IMR-90 (cell line): ENCODE measurements around the gene CNDP2. TPM values are rescaled to one million over a fixed set of nuclear protein-coding genes. Genes with fewer than 3 reads are reported as not detected.

ENCODE experiments used
- ATAC-seq: fragments of 200-7000 bp; cut with Tn5 transposase; 2 replicates; pipeline ENCODE4 v1.9.1; 2020; ENCODE audit warnings: low read depth, mild to moderate bottlenecking, moderate library complexity
- BruUV-seq: library from RNA; stranded (reverse); fragments of 400-500 nt; replicated peaks from 2 replicates; lab custom pipeline; 2021; lab: Mats Ljungman, UMichigan
- CTCF ChIA-PET: fragments of 300-600 bp; formaldehyde crosslinking; extraction: SDS; loops from one replicate; lab custom pipeline; 2021; ENCODE audit warnings: antibody characterized with exemption; lab: Yijun Ruan, JAX
- POLR2A ChIA-PET: fragments of 300-600 bp; sonication (Branson Sonifier 250); formaldehyde crosslinking; loops from one replicate; lab custom pipeline; 2022; ENCODE audit warnings: antibody characterized with exemption; ENCODE audit not compliant: unreplicated experiment; lab: Charles Lee
- DNase-seq: peaks from one replicate; pipeline ENCODE4 v3.0.0; 2013
- H2AFZ ChIP-seq: replicated peaks from 2 replicates; pipeline ENCODE3; 2013; ENCODE audit warnings: low read length, mild to moderate bottlenecking; ENCODE audit not compliant: poor library complexity
- H2AK5ac ChIP-seq: 2 replicates; pipeline ENCODE4 v1.6.1; 2013; ENCODE audit warnings: low read depth, low read length, inconsistent platforms
- H2AK9ac ChIP-seq: replicated peaks from 2 replicates; pipeline ENCODE3; 2013; ENCODE audit warnings: mild to moderate bottlenecking, low read depth, low read length, moderate library complexity; ENCODE audit not compliant: poor library complexity
- H2BK120ac ChIP-seq: 2 replicates; pipeline ENCODE4 v1.6.1; 2013; ENCODE audit warnings: low read depth, low read length, inconsistent platforms
- H2BK15ac ChIP-seq: 3 replicates; pipeline ENCODE4 v1.6.1; 2013; ENCODE audit warnings: low read depth, low read length, inconsistent platforms
- H2BK20ac ChIP-seq: 2 replicates; pipeline ENCODE4 v1.6.1; 2013; ENCODE audit warnings: low read depth, mild to moderate bottlenecking, inconsistent platforms, low read length, moderate library complexity
- H2BK5ac ChIP-seq: 2 replicates; pipeline ENCODE4 v1.6.1; 2013; ENCODE audit warnings: mild to moderate bottlenecking, low read depth, low read length, inconsistent platforms; ENCODE audit not compliant: poor library complexity, severe bottlenecking
- H3K14ac ChIP-seq: replicated peaks from 2 replicates; pipeline ENCODE4 v1.6.1; 2013; ENCODE audit warnings: low read depth, low read length, inconsistent platforms
- H3K18ac ChIP-seq: 2 replicates; pipeline ENCODE4 v1.6.1; 2013; ENCODE audit warnings: low read depth, low read length, control low read depth
- H3K23ac ChIP-seq: 2 replicates; pipeline ENCODE4 v1.6.1; 2013; ENCODE audit warnings: low read depth, low read length, inconsistent platforms
- H3K27ac ChIP-seq: 2 replicates; pipeline ENCODE4 v1.5.1; 2013; ENCODE audit warnings: mild to moderate bottlenecking, control low read depth, low read length; ENCODE audit not compliant: insufficient read depth
- H3K27me3 ChIP-seq: 2 replicates; pipeline ENCODE4 v1.6.1; 2013; ENCODE audit warnings: low read length; ENCODE audit not compliant: control insufficient read depth, insufficient read depth
- H3K36me3 ChIP-seq: 2 replicates; pipeline ENCODE4 v1.6.1; 2013; ENCODE audit warnings: low read length, mixed read lengths; ENCODE audit not compliant: control insufficient read depth, insufficient read depth
- H3K4ac ChIP-seq: 2 replicates; pipeline ENCODE4 v1.6.1; 2013; ENCODE audit warnings: low read depth, low read length, inconsistent platforms
- H3K4me1 ChIP-seq: 2 replicates; pipeline ENCODE4 v1.6.1; 2013; ENCODE audit warnings: low read length, mixed read lengths; ENCODE audit not compliant: control insufficient read depth, insufficient read depth
- H3K4me2 ChIP-seq: 2 replicates; pipeline ENCODE4 v1.6.1; 2013; ENCODE audit warnings: low read depth, mild to moderate bottlenecking, control low read depth, low read length, moderate library complexity
- H3K4me3 ChIP-seq: 2 replicates; pipeline ENCODE4 v1.5.1; 2013; ENCODE audit warnings: low read depth, mild to moderate bottlenecking, control low read depth, low read length, moderate library complexity; ENCODE audit not compliant: insufficient read depth
- H3K56ac ChIP-seq: 2 replicates; pipeline ENCODE4 v1.6.1; 2013; ENCODE audit warnings: low read length, inconsistent platforms; ENCODE audit not compliant: insufficient read depth; ENCODE audit errors: extremely low read depth
- H3K79me1 ChIP-seq, 2 experiments: 2 replicates each; pipeline ENCODE4 v1.6.1; 2013; ENCODE audit warnings: low read length in 2 of 2, inconsistent platforms in 1 of 2, low read depth in 1 of 2
- H3K9ac ChIP-seq: 2 replicates; pipeline ENCODE4 v1.6.1; 2013; ENCODE audit warnings: low read depth, low read length, control low read depth
- H3K9me1 ChIP-seq: 2 replicates; pipeline ENCODE4 v1.6.1; 2013; ENCODE audit warnings: low read length, inconsistent platforms; ENCODE audit not compliant: insufficient read depth
- H3K9me3 ChIP-seq: 2 replicates; pipeline ENCODE4 v1.6.1; 2013; ENCODE audit warnings: low read length; ENCODE audit not compliant: control insufficient read depth, insufficient read depth
- H4K20me1 ChIP-seq: 2 replicates; pipeline ENCODE4 v1.6.1; 2013; ENCODE audit warnings: low read length, inconsistent platforms; ENCODE audit not compliant: insufficient read depth
- H4K5ac ChIP-seq: 2 replicates; pipeline ENCODE4 v1.6.1; 2013; ENCODE audit warnings: mild to moderate bottlenecking, low read depth, low read length, control low read depth
- H4K8ac ChIP-seq, 2 experiments: 2 replicates each; pipeline ENCODE4 v1.6.1; 2013; ENCODE audit warnings: low read depth in 2 of 2, low read length in 2 of 2, control low read depth in 1 of 2, inconsistent platforms in 1 of 2
- H4K91ac ChIP-seq: 2 replicates; pipeline ENCODE4 v1.6.1; 2013; ENCODE audit warnings: low read depth, low read length, inconsistent platforms; ENCODE audit not compliant: insufficient read depth
- BHLHE40 ChIP-seq: fragments of 150-350 bp; IDR thresholded peaks from 2 replicates; pipeline ENCODE4 v1.6.1; 2016; ENCODE audit warnings: mild to moderate bottlenecking, low read depth, low read length
- CEBPB ChIP-seq: IDR thresholded peaks from 2 replicates; pipeline ENCODE4 v1.6.1; 2012; ENCODE audit warnings: low read depth, low read length, improper control_type of control experiment
- CHD1 ChIP-seq: IDR thresholded peaks from 2 replicates; pipeline ENCODE4 v1.6.1; 2012; ENCODE audit warnings: low read depth, low read length, improper control_type of control experiment
- CTCF ChIP-seq: conservative IDR thresholded peaks from 2 replicates; pipeline ENCODE4 v1.5.1; 2012; ENCODE audit warnings: mild to moderate bottlenecking, low read depth, low read length, improper control_type of control experiment
- ELK1 ChIP-seq: fragments of 150-350 bp; IDR thresholded peaks from 2 replicates; pipeline ENCODE4 v1.6.1; 2016; ENCODE audit warnings: low read depth, mild to moderate bottlenecking, low read length, moderate library complexity, borderline replicate concordance
- FOS ChIP-seq: fragments of 150-350 bp; IDR thresholded peaks from 2 replicates; pipeline ENCODE4 v1.6.1; 2016; ENCODE audit warnings: low read depth, low read length
- MAFK ChIP-seq: IDR thresholded peaks from 2 replicates; pipeline ENCODE4 v1.6.1; 2012; ENCODE audit warnings: low read depth, low read length, improper control_type of control experiment
- MAZ ChIP-seq: IDR thresholded peaks from 2 replicates; pipeline ENCODE4 v1.6.1; 2012; ENCODE audit warnings: low read depth, mild to moderate bottlenecking, low read length, improper control_type of control experiment, moderate library complexity, borderline replicate concordance
- MXI1 ChIP-seq: IDR thresholded peaks from 2 replicates; pipeline ENCODE4 v1.6.1; 2012; ENCODE audit warnings: low read depth, mild to moderate bottlenecking, low read length, moderate library complexity, borderline replicate concordance
- POLR2A ChIP-seq: IDR thresholded peaks from 2 replicates; pipeline ENCODE4 v1.6.1; 2012; ENCODE audit warnings: mild to moderate bottlenecking, low read depth, low read length
- RAD21 ChIP-seq: IDR thresholded peaks from 2 replicates; pipeline ENCODE4 v1.6.1; 2012; ENCODE audit warnings: low read length, improper control_type of control experiment
- RCOR1 ChIP-seq: IDR thresholded peaks from 2 replicates; pipeline ENCODE4 v1.6.1; 2012; ENCODE audit warnings: mild to moderate bottlenecking, low read length, improper control_type of control experiment; ENCODE audit not compliant: insufficient replicate concordance
- RFX5 ChIP-seq: IDR thresholded peaks from 2 replicates; pipeline ENCODE4 v1.8.0; 2012; ENCODE audit warnings: low read depth, mild to moderate bottlenecking, low read length, moderate library complexity
- SMC3 ChIP-seq: fragments of 150-350 bp; IDR thresholded peaks from 2 replicates; pipeline ENCODE4 v1.6.1; 2016; ENCODE audit warnings: low read depth, mild to moderate bottlenecking, antibody characterized with exemption, low read length, moderate library complexity
- USF2 ChIP-seq: fragments of 150-350 bp; IDR thresholded peaks from 2 replicates; pipeline ENCODE4 v1.6.1; 2017; ENCODE audit warnings: mild to moderate bottlenecking, antibody characterized with exemption, low read length, low read depth
- WGBS, 2 experiments: methylation state at CpG; one replicate each; pipeline versions ENCODE4 v1.1.5 to v1.1.7; 2013; ENCODE audit warnings: missing lambda C conversion rate in 2 of 2; ENCODE audit not compliant: insufficient read length in 1 of 2; ENCODE audit errors: extremely low coverage in 2 of 2; 5-methylcytosine and 5-hydroxymethylcytosine counted together
- dilution Hi-C: fragments of 300-500 bp; cut with HindIII; formaldehyde crosslinking; loops from one replicate; pipeline ENCODE4 v1.14.3; 2018; ENCODE audit warnings: low sequenced_read_pairs; ENCODE audit not compliant: unreplicated experiment
- in situ Hi-C: fragments of 300-500 bp; cut with MboI; formaldehyde crosslinking; loops from 3 replicates; pipeline ENCODE4 v1.14.3; 2019; ENCODE audit warnings: low sequenced_read_pairs, inconsistent platforms, mixed read lengths
- intact Hi-C: fragments of 100-400 bp; cut with micrococcal nuclease; formaldehyde crosslinking; loops from 2 replicates; pipeline ENCODE4 v1.10.0; 2022
- polyA plus RNA-seq, 3 experiments: library from polyadenylated mRNA; depleted of rRNA; stranded (reverse); fragments of >200 nt; gene quantifications; 2 replicates each; pipeline ENCODE4 v1.2.3, GENCODE V29; 2012; ENCODE audit warnings: low replicate concordance in 1 of 3
- total RNA-seq: library from RNA; depleted of rRNA; stranded (reverse); fragments of >200 nt; gene quantifications from 2 replicates; pipeline ENCODE4 v1.2.3, GENCODE V29; 2012

CNDP2 gene
- total and polyA plus RNA-seq, 2 of the 4 experiments (the other 2 are of a cell fraction) = 52.0 to 67.9 TPM

GRCh38 chr18:74460825-74461224 is 35.3 kb upstream of the CNDP2 start:
- Histone ChIP-seq H3K4me3 (no peak overlapping the region), H3K4me2 (no peak overlapping the region)

More at GRCh38 chr18:74460825-74461224, 35.3 kb upstream of the CNDP2 start:
- Histone ChIP-seq H3K36me3 (no peaks in the 10 kb centered on the region), H3K9ac (no peak overlapping the region), H3K79me1 (no peaks in the 10 kb centered on the region), H4K91ac (no peak overlapping the region), H3K27me3 (peaks cover 47% of the 10 kb centered on the region), H2BK5ac (no peak overlapping the region), H2BK20ac (no peak overlapping the region), H3K4ac (no peak overlapping the region), H2BK120ac (no peak overlapping the region), H2BK15ac (no peak overlapping the region), H3K14ac (no peak overlapping the region), H2AK5ac (no peak overlapping the region), H2AK9ac (no peak overlapping the region), H3K18ac (no peak overlapping the region), H3K9me1 (no peaks in the 10 kb centered on the region), H3K56ac (no peak overlapping the region), H3K23ac (no peak overlapping the region), H4K5ac (no peak overlapping the region), H3K4me1 (no peaks in the 10 kb centered on the region), H2AFZ (no peak overlapping the region), H3K9me3 (no peaks in the 10 kb centered on the region), H3K27ac (no peak overlapping the region), H4K20me1 (no peaks in the 10 kb centered on the region), H4K8ac (no peak overlapping the region)
- dilution Hi-C loops = no loop called here
- WGBS, 2 experiments = no CpG with 5 or more reads among the region's 7 CpGs
- no peak for TF ChIP-seq FOS
- TF ChIP-seq MAFK = no peak
- TF ChIP-seq SMC3 = no peak
- TF ChIP-seq RAD21 = no peak
- no peak for TF ChIP-seq MXI1
- no peak for TF ChIP-seq BHLHE40
- TF ChIP-seq CEBPB = no peak
- no peak for TF ChIP-seq CTCF
- no peak for TF ChIP-seq ELK1
- no peak for TF ChIP-seq USF2
- no peak for TF ChIP-seq MAZ
- no peak for TF ChIP-seq RCOR1
- no peak for TF ChIP-seq POLR2A
- TF ChIP-seq RFX5 = no peak
- TF ChIP-seq CHD1 = no peak
- DNase-seq (no peak), ATAC-seq (no peak)
- in situ Hi-C loops = no loop called here
- POLR2A ChIA-PET = no interaction called here
- intact Hi-C loops = no loop called here
- no TSS peak for BruUV-seq
- CTCF ChIA-PET = no interaction called here
